ENCODE results near the gene IL19.

DNA sequence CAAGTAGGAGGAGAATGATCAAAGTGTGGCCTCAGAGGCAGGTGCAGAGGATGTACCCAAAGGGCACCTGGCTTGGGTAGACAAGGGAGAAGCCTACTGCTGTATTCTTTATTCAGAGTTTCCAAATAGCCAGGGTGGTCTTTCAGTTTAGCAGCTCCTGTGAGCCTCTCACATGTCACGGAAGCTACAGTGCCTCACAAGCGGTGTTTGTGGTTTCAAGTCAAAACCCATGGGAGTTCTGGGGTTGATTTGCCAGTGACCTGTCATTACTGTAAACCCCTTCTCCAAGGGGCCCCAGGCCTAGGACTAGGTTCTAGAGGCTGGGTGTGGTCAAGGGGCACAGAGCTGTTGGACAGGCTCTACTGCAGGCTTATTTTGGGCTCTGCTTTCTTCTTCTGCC is 11.9 kb downstream of the IL19 start:
- TF ChIP-seq, protein P1, sequence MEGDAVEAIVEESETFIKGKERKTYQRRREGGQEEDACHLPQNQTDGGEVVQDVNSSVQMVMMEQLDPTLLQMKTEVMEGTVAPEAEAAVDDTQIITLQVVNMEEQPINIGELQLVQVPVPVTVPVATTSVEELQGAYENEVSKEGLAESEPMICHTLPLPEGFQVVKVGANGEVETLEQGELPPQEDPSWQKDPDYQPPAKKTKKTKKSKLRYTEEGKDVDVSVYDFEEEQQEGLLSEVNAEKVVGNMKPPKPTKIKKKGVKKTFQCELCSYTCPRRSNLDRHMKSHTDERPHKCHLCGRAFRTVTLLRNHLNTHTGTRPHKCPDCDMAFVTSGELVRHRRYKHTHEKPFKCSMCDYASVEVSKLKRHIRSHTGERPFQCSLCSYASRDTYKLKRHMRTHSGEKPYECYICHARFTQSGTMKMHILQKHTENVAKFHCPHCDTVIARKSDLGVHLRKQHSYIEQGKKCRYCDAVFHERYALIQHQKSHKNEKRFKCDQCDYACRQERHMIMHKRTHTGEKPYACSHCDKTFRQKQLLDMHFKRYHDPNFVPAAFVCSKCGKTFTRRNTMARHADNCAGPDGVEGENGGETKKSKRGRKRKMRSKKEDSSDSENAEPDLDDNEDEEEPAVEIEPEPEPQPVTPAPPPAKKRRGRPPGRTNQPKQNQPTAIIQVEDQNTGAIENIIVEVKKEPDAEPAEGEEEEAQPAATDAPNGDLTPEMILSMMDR (IDR thresholded peaks at IDR 0.05) = no peak
- TF ChIP-seq POLR2A (IDR thresholded peaks at IDR 0.05) = no peak

Measured in uterus (tissue), 2 donors.